CD4-positive, alpha-beta T cell (primary cell): ENCODE results near the gene BRICD5. TPM values are rescaled to one million over a fixed set of nuclear protein-coding genes. Genes with fewer than 3 reads are reported as not detected.

ENCODE experiments used
- ATAC-seq: fragments of 200-7000 bp; cut with Tn5 transposase; one replicate; pipeline ENCODE4 v1.10.0; 2022; ENCODE audit warnings: mild to moderate bottlenecking; ENCODE audit not compliant: poor library complexity
- CTCF ChIA-PET: fragments of 350-600 bp; sonication (Branson Sonifier 250); formaldehyde crosslinking; loops from one replicate; lab custom pipeline; 2021; ENCODE audit warnings: antibody characterized with exemption, inconsistent platforms; lab: Charles Lee
- POLR2A ChIA-PET: fragments of 350-600 bp; sonication (Branson Sonifier 250); formaldehyde crosslinking; loops from one replicate; lab custom pipeline; 2021; ENCODE audit warnings: antibody characterized with exemption, inconsistent platforms; lab: Charles Lee
- DNase-seq, 14 experiments: peaks; one replicate each; pipeline ENCODE4 v3.0.0-alpha.2; 2013 to 2020; ENCODE audit warnings: mixed read lengths in 2 of 14
- H3K27ac ChIP-seq, 2 donors: one replicate each; pipeline versions ENCODE4 v1.5.1 to v1.7.0; 2013; ENCODE audit warnings: low read length in 2 of 2, low read depth in 1 of 2, mild to moderate bottlenecking in 1 of 2
- H3K27me3 ChIP-seq, 2 experiments: 1 replicate in 1 of 2; 2 replicates in 1 of 2; pipeline versions ENCODE4 v1.6.1 to v1.7.0; 2013; ENCODE audit warnings: low read length in 2 of 2, control low read depth in 1 of 2, mild to moderate bottlenecking in 1 of 2, moderate library complexity in 1 of 2; ENCODE audit not compliant: insufficient read depth in 2 of 2, control insufficient read depth in 1 of 2
- H3K36me3 ChIP-seq: one replicate; pipeline ENCODE4 v1.6.1; 2013; ENCODE audit warnings: low read length, control low read depth; ENCODE audit not compliant: insufficient read depth
- H3K4me1 ChIP-seq: one replicate; pipeline ENCODE4 v1.6.1; 2013; ENCODE audit warnings: low read length, control low read depth; ENCODE audit not compliant: insufficient read depth
- H3K4me3 ChIP-seq: one replicate; pipeline ENCODE4 v1.5.1; 2013; ENCODE audit warnings: mild to moderate bottlenecking, low read length, moderate library complexity
- H3K9me3 ChIP-seq, 2 experiments: 1 replicate in 1 of 2; 2 replicates in 1 of 2; pipeline versions ENCODE4 v1.6.1 to v1.7.0; 2013; ENCODE audit warnings: low read length in 2 of 2, mild to moderate bottlenecking in 2 of 2, control low read depth in 1 of 2, moderate library complexity in 1 of 2; ENCODE audit not compliant: control insufficient read depth in 1 of 2, insufficient read depth in 1 of 2
- H3K27ac Mint-ChIP-seq: one replicate; pipeline ENCODE4 v1.8.0; 2020; ENCODE audit warnings: mixed read lengths
- H3K27me3 Mint-ChIP-seq: one replicate; pipeline ENCODE4 v1.8.0; 2021; ENCODE audit warnings: mixed read lengths
- H3K36me3 Mint-ChIP-seq: one replicate; pipeline ENCODE4 v1.8.0; 2021; ENCODE audit warnings: low read depth, mixed read lengths
- H3K4me1 Mint-ChIP-seq: one replicate; pipeline ENCODE4 v1.8.0; 2021; ENCODE audit warnings: low read depth, mixed read lengths
- H3K4me3 Mint-ChIP-seq: one replicate; pipeline ENCODE4 v1.8.0; 2020; ENCODE audit warnings: mild to moderate bottlenecking, mixed read lengths
- H3K9me3 Mint-ChIP-seq: one replicate; pipeline ENCODE4 v1.8.0; 2020; ENCODE audit warnings: mixed read lengths
- CTCF ChIP-seq: fragments of 200-600 bp; IDR thresholded peaks from one replicate; pipeline ENCODE4 v1.8.0; 2022; ENCODE audit warnings: antibody characterized with exemption, mild to moderate bottlenecking
- intact Hi-C, 2 experiments: fragments of 100-400 bp; cut with DNase I in 1 of 2; cut with micrococcal nuclease in 1 of 2; formaldehyde crosslinking; loops; one replicate each; pipeline versions ENCODE4 v1.15.1 to v1.9.0; 2023 to 2025; cut with DNase I, micrococcal nuclease
- total RNA-seq, 174 experiments: library from RNA in 2 of 174; stranded (reverse) in 2 of 174; gene quantifications; one replicate each; pipeline ENCODE4 v1.2.3 and lab custom pipeline; 2021 to 2026

The BRICD5 gene
- total RNA-seq, 2 experiments from 2014 or later, result 4.2 to 5.0 TPM

- POLR2A ChIA-PET, result interaction anchor here (0.6 to 2.5 kb wide), 19 partner anchors 9 to 668 kb away, joined by 3 to 47 read pairs (median 4); partner anchors contain the start of genes AMDHD2, ATP6V0C, DNASE1L2 and E4F1
Measured at GRCh38 chr16:2213817-2214718, 3.4 kb upstream of the BRICD5 start.

GRCh38 chr16:2212362-2213324, 2.0 kb upstream of the BRICD5 start:
- H3K4me1 Mint-ChIP-seq, result peaks cover 11% of the 10 kb centered on the region
- H3K27ac Mint-ChIP-seq, result peak overlapping the region; percentile 66
- H3K36me3 Mint-ChIP-seq, result peaks cover 6% of the 10 kb centered on the region
- ChIA-PET CTCF (no interaction called here), POLR2A (interaction anchor here (0.6 to 1.1 kb wide), 2 partner anchors 10 to 27 kb away, joined by 3 to 5 read pairs; partner anchors contain the start of gene E4F1)
- Histone ChIP-seq H3K9me3 (no peaks in the 10 kb centered on the region), H3K4me3 (no peak overlapping the region), H3K36me3 (peaks cover 20% of the 10 kb centered on the region), H3K27ac (no peak overlapping the region), H3K27me3 (no peaks in the 10 kb centered on the region), H3K4me1 (peaks cover 25% of the 10 kb centered on the region)
- H3K4me3 Mint-ChIP-seq, result peak overlapping the region; percentile 85
- H3K27me3 Mint-ChIP-seq, result no peaks in the 10 kb centered on the region
- no peak for ATAC-seq
- DNase-seq, result no peak
- H3K9me3 Mint-ChIP-seq, result no peaks in the 10 kb centered on the region
- no peak for TF ChIP-seq CTCF
- intact Hi-C loops, result loop anchor here in 1 of 2 experiments (10.0 kb wide), 1 partner anchor 798 kb away; the partner anchor contains the start of gene UNKL

More at GRCh38 chr16:2213817-2214718, 3.4 kb upstream of the BRICD5 start:
- Mint-ChIP-seq H3K4me1 (peaks cover 11% of the 10 kb centered on the region), H3K27me3 (no peaks in the 10 kb centered on the region), H3K36me3 (peaks cover 3% of the 10 kb centered on the region), H3K27ac (peak overlapping the region; percentile 66), H3K9me3 (no peaks in the 10 kb centered on the region), H3K4me3 (peak overlapping the region; percentile 85)
- CTCF ChIA-PET, result interaction anchor here (0.7 to 1.4 kb wide), 2 partner anchors 37 to 74 kb away, joined by 4 to 5 read pairs; partner anchors contain the start of gene ECI1
- no peak for TF ChIP-seq CTCF
- intact Hi-C loops, result loop anchor here in 1 of 2 experiments (1.0 to 10.0 kb wide), 2 partner anchors 8 to 799 kb away; partner anchors contain the start of gene UNKL
- DNase-seq, result no peak
- no peaks in the 10 kb centered on the region for H3K9me3 ChIP-seq
- H3K4me1 ChIP-seq, result peaks cover 25% of the 10 kb centered on the region
- ATAC-seq, result no peak
- H3K4me3 ChIP-seq, result peak overlapping the region; percentile 34
- H3K36me3 ChIP-seq, result peaks cover 6% of the 10 kb centered on the region
- H3K27me3 ChIP-seq, result no peaks in the 10 kb centered on the region
- H3K27ac ChIP-seq, result peak overlapping the region in 1 of 2 donors; percentile 21

- H3K9me3 ChIP-seq, result no peaks in the 10 kb centered on the region
Measured at GRCh38 chr16:2211923-2212347, 1.3 kb upstream of the BRICD5 start.

More at GRCh38 chr16:2211923-2212347, 1.3 kb upstream of the BRICD5 start:
- peaks cover 27% of the 10 kb centered on the region for H3K36me3 ChIP-seq
- ChIA-PET CTCF (no interaction called here), POLR2A (interaction anchor here (0.6 to 1.3 kb wide), 2 partner anchors 28 to 247 kb away, joined by 3 read pairs; partner anchors contain the start of gene RPS2)
- Mint-ChIP-seq H3K4me1 (peaks cover 11% of the 10 kb centered on the region), H3K4me3 (peak overlapping the region; percentile 55), H3K36me3 (peaks cover 10% of the 10 kb centered on the region), H3K27ac (peak overlapping the region; percentile 24), H3K9me3 (no peaks in the 10 kb centered on the region), H3K27me3 (no peaks in the 10 kb centered on the region)
- intact Hi-C loops, result loop anchor here in 1 of 2 experiments (10.0 kb wide), 1 partner anchor 797 kb away; the partner anchor contains the start of gene UNKL
- ATAC-seq, result no peak
- TF ChIP-seq CTCF, result no peak
- no peak overlapping the region for H3K27ac ChIP-seq
- H3K27me3 ChIP-seq, result no peaks in the 10 kb centered on the region
- peaks cover 27% of the 10 kb centered on the region for H3K4me1 ChIP-seq
- no peak overlapping the region for H3K4me3 ChIP-seq
- no peak for DNase-seq
